ENCODE results near the gene PRKCE.

Gene PRKCE

DNA sequence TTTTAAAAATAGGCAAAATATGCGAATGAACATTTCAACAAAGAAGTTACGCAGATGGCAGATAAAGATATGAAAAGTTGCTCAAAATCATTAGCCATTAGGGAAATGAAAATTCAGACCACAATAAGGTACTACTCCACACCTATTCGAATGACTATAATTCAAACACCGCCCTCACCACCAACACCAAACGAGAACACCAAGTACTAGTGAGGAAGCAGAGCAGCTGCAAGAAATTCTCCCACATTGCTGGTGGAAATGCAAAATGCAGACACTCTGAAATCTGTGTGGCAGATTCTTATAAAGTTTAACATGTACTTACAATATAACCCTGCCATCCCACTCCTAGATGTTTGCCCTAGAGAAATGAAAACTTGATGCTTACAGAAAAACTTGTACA, 17.3 kb upstream of the PRKCE start:
- DNase-seq: no peak

DNA sequence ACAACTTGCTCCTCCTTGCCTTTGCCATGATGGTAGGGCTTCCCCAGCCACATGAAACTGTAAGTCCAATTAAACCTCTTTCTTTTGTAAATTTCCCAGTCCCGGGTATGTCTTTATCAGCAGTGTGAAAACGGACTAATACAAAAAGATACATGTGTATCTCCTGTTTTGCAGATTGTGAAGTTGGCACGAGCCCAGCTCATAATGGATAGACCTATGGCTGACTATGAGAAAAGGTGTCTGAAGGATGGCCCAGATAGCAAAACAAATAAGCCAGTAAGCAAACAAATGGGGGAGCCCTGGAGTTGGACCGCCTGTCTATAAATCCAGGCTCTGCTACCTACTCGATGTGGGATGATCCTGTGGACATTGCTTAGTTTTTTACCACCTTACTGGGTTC, 15.5 kb upstream of the PRKCE start:
- DNase-seq: no peak

- no peak for DNase-seq
Observed at GRCh38 chr2:45637440-45637839, 14.0 kb upstream of the PRKCE start.

DNA sequence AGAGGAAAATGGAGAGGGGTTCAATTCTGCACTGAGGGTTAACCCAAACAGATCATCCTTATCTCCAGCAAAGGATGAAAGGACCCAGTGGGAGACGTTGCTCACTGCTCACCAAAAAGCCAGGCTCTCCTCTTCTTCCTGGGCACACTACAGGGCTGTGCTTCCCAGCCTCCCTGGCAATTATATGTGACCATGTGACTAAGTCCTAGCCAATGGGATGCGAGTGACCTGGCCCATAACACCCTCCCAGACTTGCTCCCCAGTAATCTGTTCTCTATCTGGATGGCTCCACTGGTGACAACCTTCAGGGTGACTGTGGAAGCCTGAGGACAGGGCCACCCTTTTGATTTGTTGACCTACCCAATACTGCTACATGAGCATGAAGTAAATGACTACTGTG, 10.9 kb upstream of the PRKCE start:
- no peak for DNase-seq

- no peak for DNase-seq
Observed at GRCh38 chr2:45643095-45643494, 8.4 kb upstream of the PRKCE start.

- DNase-seq: peak; percentile 62
Observed at GRCh38 chr2:45643543-45644542, 7.6 kb upstream of the PRKCE start.

GRCh38 chr2:45646289-45646688, 5.2 kb upstream of the PRKCE start:
- no peak for DNase-seq

DNA sequence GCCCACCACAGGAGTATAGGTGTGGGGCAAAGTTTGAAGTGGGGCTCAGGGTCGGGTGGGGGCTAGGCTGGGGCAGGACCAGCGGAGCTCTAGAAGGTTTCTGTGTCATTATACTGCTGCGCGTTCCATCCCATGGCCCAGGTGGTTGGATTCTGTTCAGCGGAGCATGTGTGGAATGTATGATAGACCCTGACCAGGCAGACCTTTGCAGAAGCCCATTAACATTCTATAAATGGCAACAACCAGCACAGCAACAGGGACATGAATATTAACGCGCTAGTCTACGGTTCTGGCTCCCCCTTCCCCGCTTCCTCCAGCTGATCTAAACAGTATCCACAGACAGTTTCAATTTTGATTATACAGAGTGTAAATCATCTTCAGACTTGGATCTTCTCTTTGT, 4.1 kb upstream of the PRKCE start:
- DNase-seq: no peak

- no peak for DNase-seq
Observed at GRCh38 chr2:45647986-45648520, 3.4 kb upstream of the PRKCE start.

DNA sequence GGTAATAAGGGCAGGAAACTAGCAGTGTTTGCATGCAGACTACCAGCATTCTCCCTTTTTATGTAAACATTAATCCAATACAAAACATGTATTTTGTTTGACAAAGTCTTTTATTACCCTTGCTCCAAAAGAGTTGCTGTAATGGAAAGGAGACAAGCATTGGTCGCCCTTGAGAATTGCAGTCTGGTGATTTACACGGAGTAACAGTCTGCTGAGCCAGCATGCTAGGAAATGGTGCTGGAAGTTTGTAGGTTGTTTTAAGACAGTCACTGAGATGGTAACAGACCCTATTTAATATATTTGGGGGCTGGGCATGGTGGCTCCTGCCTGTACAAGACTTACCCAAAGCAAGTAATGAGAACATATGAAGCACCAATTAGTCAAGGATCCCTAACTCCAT, 2.8 kb upstream of the PRKCE start:
- no peak for DNase-seq

DNA sequence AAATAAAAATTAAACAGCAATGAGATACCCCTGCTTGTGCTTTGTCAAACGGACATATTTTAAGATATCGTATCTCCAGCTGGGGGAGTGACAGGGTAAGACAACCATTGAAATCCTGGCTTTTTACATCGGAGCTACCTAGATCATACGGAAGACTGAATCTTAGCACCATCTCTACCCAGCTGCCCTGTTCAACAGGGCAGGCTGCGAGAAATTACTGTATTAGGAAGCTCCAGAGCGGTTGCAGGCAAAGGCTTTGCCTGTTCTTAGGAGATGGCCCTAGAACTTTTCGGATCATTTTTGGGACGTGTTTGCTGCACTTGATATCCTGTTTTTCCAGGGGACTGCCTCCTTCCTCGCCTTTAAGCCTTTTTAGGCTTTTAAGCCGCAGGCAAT, 2.0 kb upstream of the PRKCE start:
- DNase-seq: no peak

- DNase-seq: peak; percentile 49
Observed at GRCh38 chr2:45649858-45650811, 1.3 kb upstream of the PRKCE start.

DNA sequence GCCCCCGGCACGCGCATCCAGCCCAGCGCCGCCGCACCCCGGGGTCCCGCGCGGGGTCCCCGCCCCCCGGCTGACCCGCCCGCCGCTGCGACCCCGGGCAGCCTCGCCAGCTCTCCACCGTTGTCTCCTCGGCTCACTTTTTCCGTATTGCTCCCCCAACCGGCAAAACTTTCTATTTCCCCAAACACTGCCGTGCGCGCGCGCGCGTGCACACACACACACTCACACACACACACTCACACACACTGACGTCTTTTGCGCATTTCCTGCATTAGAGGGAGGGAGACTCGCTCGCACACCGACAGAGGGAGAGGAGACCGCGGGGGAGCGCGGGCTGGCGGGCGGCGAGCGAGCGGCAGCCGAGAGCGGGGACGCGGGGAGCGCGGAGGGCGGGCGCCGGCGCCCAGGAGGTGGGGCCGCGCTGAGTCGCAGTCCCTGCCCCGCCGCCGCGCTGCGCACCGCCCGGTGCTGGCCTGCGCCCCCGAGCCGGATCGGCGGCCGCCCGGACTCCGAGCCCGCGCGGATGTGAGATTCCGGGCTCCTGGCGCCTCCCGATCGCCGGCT, 542 bp upstream of the PRKCE start:
- DNase-seq: peak; percentile 90

DNA sequence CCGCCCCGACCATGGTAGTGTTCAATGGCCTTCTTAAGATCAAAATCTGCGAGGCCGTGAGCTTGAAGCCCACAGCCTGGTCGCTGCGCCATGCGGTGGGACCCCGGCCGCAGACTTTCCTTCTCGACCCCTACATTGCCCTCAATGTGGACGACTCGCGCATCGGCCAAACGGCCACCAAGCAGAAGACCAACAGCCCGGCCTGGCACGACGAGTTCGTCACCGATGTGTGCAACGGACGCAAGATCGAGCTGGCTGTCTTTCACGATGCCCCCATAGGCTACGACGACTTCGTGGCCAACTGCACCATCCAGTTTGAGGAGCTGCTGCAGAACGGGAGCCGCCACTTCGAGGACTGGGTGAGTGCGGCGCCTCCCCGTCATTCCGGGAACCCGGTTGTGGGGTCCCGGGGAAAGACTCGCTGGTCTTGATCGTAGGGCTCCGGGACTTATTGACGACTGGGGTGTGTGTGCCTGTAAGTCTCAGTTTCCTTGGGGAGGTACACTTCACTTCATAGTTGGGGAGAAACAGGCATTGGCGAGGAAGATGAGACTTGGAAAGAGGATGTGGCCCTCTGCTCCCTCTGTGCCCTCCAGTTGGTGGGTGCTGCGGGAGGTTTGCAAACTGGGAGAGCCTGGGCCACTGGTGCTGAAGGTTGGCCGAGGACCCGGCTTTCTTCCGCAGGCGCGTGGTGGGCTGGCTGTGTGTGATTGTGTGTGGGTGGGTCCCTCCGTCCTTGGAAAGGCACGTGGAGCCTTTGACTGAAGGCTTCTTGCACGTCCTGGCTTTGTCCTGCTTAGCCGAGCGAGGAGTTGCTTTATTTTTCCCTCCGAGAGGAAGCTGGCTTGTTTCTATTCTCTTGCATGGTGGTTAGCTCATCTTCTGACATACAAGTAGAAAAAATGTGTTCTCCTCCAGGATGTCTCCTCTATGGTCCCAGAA, 886 bp downstream of the PRKCE start:
- peak; percentile 17 for DNase-seq

- no peak for DNase-seq
Observed at GRCh38 chr2:45653122-45653913, 1.8 kb downstream of the PRKCE start.

DNA sequence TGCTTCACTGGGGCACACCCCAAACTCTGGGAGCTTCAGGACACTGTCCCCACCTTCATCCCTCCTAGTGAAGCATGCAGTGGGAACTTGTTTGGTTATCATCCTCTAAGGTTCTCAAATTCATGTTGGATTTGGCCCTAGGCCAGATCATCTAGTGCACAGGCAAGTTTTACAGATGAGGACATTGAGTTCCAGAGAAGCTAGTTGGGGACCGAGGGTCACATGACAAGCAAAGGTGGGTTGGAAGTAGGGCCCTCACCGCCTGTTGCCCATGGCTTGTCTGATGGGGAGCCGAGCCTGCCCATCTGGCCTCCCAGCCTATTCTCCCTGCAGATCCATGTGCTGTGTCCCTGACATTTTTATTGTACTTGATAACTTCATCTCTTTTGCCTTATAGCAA, 2.8 kb downstream of the PRKCE start:
- DNase-seq: no peak

DNA sequence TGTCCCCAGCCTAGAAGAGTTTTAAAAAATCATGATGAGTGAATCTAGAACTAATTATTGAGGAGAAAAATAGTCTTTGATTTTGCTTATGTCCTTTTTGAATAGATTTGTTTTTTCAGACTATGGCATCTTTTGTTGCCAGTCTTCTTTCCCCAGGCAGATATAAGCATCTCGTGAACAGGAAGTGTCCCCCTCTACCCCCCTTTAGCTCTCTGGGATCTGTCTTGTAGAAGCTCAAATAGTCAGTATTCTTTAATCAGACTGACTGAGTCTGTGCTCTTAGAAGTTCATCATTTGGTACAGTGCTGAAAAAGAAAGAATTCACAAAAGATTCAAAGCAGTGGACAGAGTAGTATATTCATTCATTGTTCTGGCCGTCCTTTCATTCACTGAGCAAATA, 10.4 kb downstream of the PRKCE start:
- DNase-seq: no peak

- no peak for DNase-seq
Observed at GRCh38 chr2:45664635-45665261, 13.3 kb downstream of the PRKCE start.

DNA sequence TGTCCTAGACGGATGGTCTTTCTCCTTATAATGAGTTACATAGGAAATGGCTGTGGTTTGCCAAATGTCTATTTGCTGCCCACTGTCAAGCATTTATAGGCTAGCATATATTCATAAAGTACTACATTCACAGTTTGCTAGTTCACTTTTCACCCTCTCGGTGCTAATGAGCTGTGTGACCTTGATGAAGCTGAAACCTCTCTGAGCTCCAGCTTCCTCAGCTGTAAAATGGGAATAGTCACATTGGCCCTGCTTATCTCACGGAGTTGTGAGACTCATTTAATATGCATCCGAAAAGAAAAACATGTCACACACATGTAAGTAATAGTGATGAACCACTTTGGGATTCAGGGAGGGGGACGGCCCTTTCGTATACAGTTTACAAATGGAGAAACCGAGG, 17.0 kb downstream of the PRKCE start:
- no peak for DNase-seq

DNA sequence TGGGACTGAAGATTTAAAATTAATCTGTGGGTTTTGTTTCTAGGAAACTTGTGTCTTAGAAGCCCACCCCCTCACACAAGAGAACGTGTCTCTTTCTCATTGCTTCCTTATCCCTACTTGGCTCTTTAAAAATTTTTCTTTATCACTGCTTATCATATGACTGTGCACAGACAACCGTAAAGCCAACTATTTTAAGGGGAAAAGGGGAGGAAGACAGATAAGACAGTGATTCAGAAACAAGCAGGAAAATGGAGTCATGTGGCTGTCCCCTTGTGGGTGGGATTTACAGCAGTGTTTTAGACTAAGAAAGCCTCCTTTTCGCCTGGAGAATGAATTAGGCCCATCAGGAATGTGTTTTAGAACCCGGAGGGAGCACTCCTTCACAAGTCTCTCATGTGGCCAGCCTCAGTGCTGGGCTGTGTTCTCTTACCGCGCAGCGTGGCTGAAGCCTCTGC, 17.6 kb downstream of the PRKCE start:
- no peak for DNase-seq
